HCT116 (cell line): ENCODE data around the gene SLC25A13. TPM values are rescaled to one million over a fixed set of nuclear protein-coding genes. Genes with fewer than 3 reads are reported as not detected.

Source experiments
- ATAC-seq: fragments of 200-7000 bp; cut with Tn5 transposase; 2 replicates; pipeline ENCODE4 v1.9.1; 2020; ENCODE audit warnings: mild to moderate bottlenecking, moderate library complexity
- BruUV-seq: library from RNA; stranded (reverse); fragments of 400-500 nt; replicated peaks from 2 replicates; lab custom pipeline; 2021; lab: Mats Ljungman, UMichigan
- CTCF ChIA-PET: fragments of 300-600 bp; sonication (Branson Sonifier 250); formaldehyde crosslinking; loops from one replicate; lab custom pipeline; 2021; ENCODE audit warnings: antibody characterized with exemption; lab: Charles Lee
- POLR2A ChIA-PET: fragments of 300-600, 350-600 bp; sonication (Branson Sonifier 250); formaldehyde crosslinking; loops from one replicate; lab custom pipeline; 2021; ENCODE audit warnings: antibody characterized with exemption; lab: Charles Lee
- RAD21 ChIA-PET, 2 experiments: fragments of 300-600 bp; sonication (Branson Sonifier 250); formaldehyde crosslinking; loops; one replicate each; lab custom pipeline; 2023; ENCODE audit warnings: low total read pairs in 2 of 2; ENCODE audit not compliant: uncharacterized antibody in 2 of 2, unreplicated experiment in 2 of 2, low non-redundant PET in 1 of 2; lab: Charles Lee
- DNase-seq: peaks from one replicate; pipeline ENCODE4 v3.0.0-alpha.2; 2010; ENCODE audit warnings: low read depth, low spot score
- H2AFZ ChIP-seq: fragments of 200-600 bp; shearing (Covaris generic), sonication (generic); 2 replicates; pipeline ENCODE4 v1.6.1; 2017; ENCODE audit warnings: low read depth, mixed run types, mixed read lengths, antibody characterized with exemption, low read length; ENCODE audit not compliant: poor library complexity, severe bottlenecking
- H3K27ac ChIP-seq: 2 replicates; pipeline ENCODE4 v1.5.1; 2012; ENCODE audit warnings: low read depth, low read length
- H3K27me3 ChIP-seq: fragments of 200-600 bp; sonication (generic); 2 replicates; pipeline ENCODE4 v1.6.1; 2016; ENCODE audit warnings: mixed run types, low read length, mixed read lengths; ENCODE audit not compliant: insufficient read depth
- H3K36me3 ChIP-seq, 2 experiments: fragments of 200-500 bp in 1 of 2; fragments of 200-600 bp in 1 of 2; sonication (Bioruptor generic) in 1 of 2; sonication (generic) in 1 of 2; 2 replicates each; pipeline versions ENCODE4 v1.5.1 to v1.6.1; 2014 to 2016; ENCODE audit warnings: low read length in 2 of 2, inconsistent platforms in 1 of 2, mixed read lengths in 1 of 2, mixed run types in 1 of 2; ENCODE audit not compliant: insufficient read depth in 2 of 2, control insufficient read depth in 1 of 2
- H3K4me1 ChIP-seq, 2 experiments: fragments of 200-600 bp in 1 of 2; sonication (generic) in 1 of 2; 2 replicates each; pipeline versions ENCODE4 v1.5.1 to v1.6.1; 2012 to 2017; ENCODE audit warnings: low read length in 2 of 2, inconsistent platforms in 1 of 2, mild to moderate bottlenecking in 1 of 2, mixed read lengths in 1 of 2, mixed run types in 1 of 2, moderate library complexity in 1 of 2; ENCODE audit not compliant: insufficient read depth in 2 of 2, control insufficient read depth in 1 of 2
- H3K4me2 ChIP-seq: fragments of 200-600 bp; sonication (generic); 2 replicates; pipeline ENCODE4 v1.6.1; 2017; ENCODE audit warnings: mixed run types, low read length, mixed read lengths
- H3K4me3 ChIP-seq, 2 experiments: fragments of 200-600 bp in 1 of 2; sonication (generic) in 1 of 2; replicated peaks in 1 of 2; 2 replicates each; pipeline ENCODE4 v1.5.1; 2011 to 2016; ENCODE audit warnings: low read length in 2 of 2, control low read depth in 1 of 2, low read depth in 1 of 2, mild to moderate bottlenecking in 1 of 2, mixed read lengths in 1 of 2, mixed run types in 1 of 2
- H3K79me2 ChIP-seq: fragments of 200-600 bp; sonication (generic); 2 replicates; pipeline ENCODE4 v1.6.1; 2017; ENCODE audit warnings: mild to moderate bottlenecking, mixed run types, low read length, moderate library complexity, mixed read lengths; ENCODE audit not compliant: insufficient read depth
- H3K9ac ChIP-seq: fragments of 200-600 bp; sonication (generic); 2 replicates; pipeline ENCODE4 v1.6.1; 2016; ENCODE audit warnings: low read length, mixed read lengths
- H3K9me2 ChIP-seq: fragments of 200-600 bp; sonication (generic), shearing (Covaris generic); 2 replicates; pipeline ENCODE4 v1.6.1; 2017; ENCODE audit warnings: mixed run types, mild to moderate bottlenecking, moderate library complexity; ENCODE audit not compliant: insufficient read depth
- H3K9me3 ChIP-seq, 2 experiments: fragments of 200-500 bp in 1 of 2; fragments of 200-600 bp in 1 of 2; sonication (Bioruptor generic) in 1 of 2; sonication (generic) in 1 of 2; 2 replicates each; pipeline ENCODE4 v1.6.1; 2014 to 2017; ENCODE audit warnings: low read length in 2 of 2, mixed read lengths in 2 of 2, inconsistent platforms in 1 of 2, low read depth in 1 of 2, mild to moderate bottlenecking in 1 of 2, mixed run types in 1 of 2, moderate library complexity in 1 of 2; ENCODE audit not compliant: control insufficient read depth in 1 of 2, insufficient read depth in 1 of 2
- H4K20me1 ChIP-seq: fragments of 200-600 bp; sonication (generic), shearing (Covaris generic); 2 replicates; pipeline ENCODE4 v1.6.1; 2017; ENCODE audit warnings: mixed run types, mild to moderate bottlenecking, moderate library complexity; ENCODE audit not compliant: insufficient read depth
- FOSL1 ChIP-seq: IDR thresholded peaks from 2 replicates; pipeline ENCODE4 v1.6.1; 2012; ENCODE audit warnings: low read depth
- POLR2A ChIP-seq: IDR thresholded peaks from 2 replicates; pipeline ENCODE4 v1.7.0; 2011; ENCODE audit warnings: borderline replicate concordance; ENCODE audit not compliant: insufficient read depth, insufficient read length; ENCODE audit errors: extremely low read depth
- TCF7L2 ChIP-seq: IDR thresholded peaks from 2 replicates; pipeline ENCODE4 v1.7.0; 2011; ENCODE audit warnings: borderline replicate concordance, inconsistent platforms; ENCODE audit not compliant: insufficient read depth, insufficient read length; ENCODE audit errors: extremely low read depth
- YY1 ChIP-seq: IDR thresholded peaks from 2 replicates; pipeline ENCODE4 v1.6.1; 2011; ENCODE audit warnings: low read length, low read depth, moderate library complexity, mild to moderate bottlenecking; ENCODE audit not compliant: insufficient replicate concordance; ENCODE audit errors: extremely low read depth
- ZFX ChIP-seq: fragments of 450-650 bp; IDR thresholded peaks from 2 replicates; pipeline ENCODE4 v1.6.1; 2017
- ZNF274 ChIP-seq: fragments of 200-500 bp; sonication (Bioruptor generic); IDR thresholded peaks from 2 replicates; pipeline ENCODE4 v1.6.1; 2014; ENCODE audit warnings: mild to moderate bottlenecking, low read depth, low read length, inconsistent platforms
- intact Hi-C: fragments of 100-400 bp; cut with micrococcal nuclease; formaldehyde crosslinking; loops from 2 replicates; pipeline ENCODE4 v1.10.0; 2022
- total RNA-seq: library from RNA; stranded (reverse); gene quantifications from one replicate; pipeline ENCODE4 v1.2.1, GENCODE V29; 2021; ENCODE audit not compliant: unreplicated experiment
- TF ChIP-seq, protein P1 (sequence below): IDR thresholded peaks from 2 replicates; pipeline ENCODE4 v1.6.1; 2011; ENCODE audit warnings: mild to moderate bottlenecking, low read length, moderate library complexity; ENCODE audit not compliant: insufficient replicate concordance; ENCODE audit errors: extremely low read depth
- TF ChIP-seq, protein P2 (sequence below): IDR thresholded peaks from 2 replicates; pipeline ENCODE4 v1.6.1; 2012

SLC25A13 gene
- total RNA-seq, 1 experiment from 2014 or later, result 19.3 TPM

DNA sequence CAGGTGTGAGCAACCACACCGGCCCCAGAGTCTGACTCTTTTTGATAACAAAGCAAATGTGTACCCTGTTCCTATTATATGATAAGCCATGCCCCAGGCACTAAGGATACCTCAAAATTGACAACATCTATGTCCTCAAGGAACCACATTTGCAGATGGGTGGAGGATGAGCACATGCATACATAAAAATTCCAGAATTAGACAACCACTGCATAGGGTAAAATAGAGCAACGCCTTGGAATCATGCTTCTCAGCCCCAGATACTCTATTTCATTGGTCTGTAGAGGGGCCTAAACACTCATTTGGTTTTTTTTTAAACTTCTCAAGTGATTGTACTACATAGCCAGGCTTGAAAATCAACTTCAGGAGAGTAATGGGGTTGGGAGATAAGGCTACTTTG, 78.7 kb downstream of the SLC25A13 start:
- ChIA-PET POLR2A (no interaction called here), CTCF (no interaction called here)
- DNase-seq (no peak), ATAC-seq (no peak)
- Histone ChIP-seq H3K9me3 (no peaks in the 10 kb centered on the region), H2AFZ (no peak overlapping the region), H3K27ac (no peak overlapping the region), H3K4me1 (no peaks in the 10 kb centered on the region), H3K4me2 (no peak overlapping the region), H3K79me2 (peaks cover 21% of the 10 kb centered on the region; the same call in 1 of the 2 replicates), H3K9ac (no peak overlapping the region), H3K36me3 (no peaks in the 10 kb centered on the region), H3K9me2 (no peaks in the 10 kb centered on the region)
- TF ChIP-seq FOSL1 (no peak), TCF7L2 (no peak), ZNF274 (no peak), ZFX (no peak), POLR2A (no peak), YY1 (no peak)
- TF ChIP-seq, protein P1, sequence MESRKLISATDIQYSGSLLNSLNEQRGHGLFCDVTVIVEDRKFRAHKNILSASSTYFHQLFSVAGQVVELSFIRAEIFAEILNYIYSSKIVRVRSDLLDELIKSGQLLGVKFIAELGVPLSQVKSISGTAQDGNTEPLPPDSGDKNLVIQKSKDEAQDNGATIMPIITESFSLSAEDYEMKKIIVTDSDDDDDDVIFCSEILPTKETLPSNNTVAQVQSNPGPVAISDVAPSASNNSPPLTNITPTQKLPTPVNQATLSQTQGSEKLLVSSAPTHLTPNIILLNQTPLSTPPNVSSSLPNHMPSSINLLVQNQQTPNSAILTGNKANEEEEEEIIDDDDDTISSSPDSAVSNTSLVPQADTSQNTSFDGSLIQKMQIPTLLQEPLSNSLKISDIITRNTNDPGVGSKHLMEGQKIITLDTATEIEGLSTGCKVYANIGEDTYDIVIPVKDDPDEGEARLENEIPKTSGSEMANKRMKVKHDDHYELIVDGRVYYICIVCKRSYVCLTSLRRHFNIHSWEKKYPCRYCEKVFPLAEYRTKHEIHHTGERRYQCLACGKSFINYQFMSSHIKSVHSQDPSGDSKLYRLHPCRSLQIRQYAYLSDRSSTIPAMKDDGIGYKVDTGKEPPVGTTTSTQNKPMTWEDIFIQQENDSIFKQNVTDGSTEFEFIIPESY, result no peak
- TF ChIP-seq, protein P2, sequence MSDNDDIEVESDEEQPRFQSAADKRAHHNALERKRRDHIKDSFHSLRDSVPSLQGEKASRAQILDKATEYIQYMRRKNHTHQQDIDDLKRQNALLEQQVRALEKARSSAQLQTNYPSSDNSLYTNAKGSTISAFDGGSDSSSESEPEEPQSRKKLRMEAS, result no peak
- TF ChIP-seq, all 23 proteins: peak for 0
- no peaks in the 10 kb centered on the region for H4K20me1 ChIP-seq
- H3K4me3 ChIP-seq, result no peak overlapping the region
- intact Hi-C loops, result no loop called here
- RAD21 ChIA-PET, result no interaction called here
- BruUV-seq, result no TSS peak
- H3K27me3 ChIP-seq, result no peaks in the 10 kb centered on the region
